ENCODE data around the gene SPAG17. TPM values are rescaled to one million over a fixed set of nuclear protein-coding genes. Genes with fewer than 3 reads are reported as not detected.

SPAG17 gene
- total RNA-seq, 2 donors from 2014 or later, result 1.6 TPM; not detected in 1

- no peaks in the 10 kb centered on the region for H3K36me3 ChIP-seq (replicated peaks in 1 of 2; ENCODE audit: insufficient read depth in 1 of 2, low read depth in 2 of 2)
- DNase-seq (no peak), ATAC-seq (no peak)
- intact Hi-C loops (cut with DNase I), result no loop called here
- 70 to 72% methylated on average over 1 of the region's 1 CpG for WGBS, 2 donors
- no peaks in the 10 kb centered on the region for H3K9me3 ChIP-seq
- no peak overlapping the region for H3K4me3 ChIP-seq
- no peak for TF ChIP-seq CTCF (IDR thresholded peaks at IDR 0.05)
- no peak for TF ChIP-seq POLR2A (IDR thresholded peaks at IDR 0.05)
- no peaks in the 10 kb centered on the region for H3K4me1 ChIP-seq
- H3K27ac ChIP-seq, result no peak overlapping the region
- H3K27me3 ChIP-seq, result no peaks in the 10 kb centered on the region
Observed at GRCh38 chr1:117985239-117985638, 199.8 kb downstream of the SPAG17 start.

GRCh38 chr1:117981455-117982192 is 203.4 kb downstream of the SPAG17 start:
- Histone ChIP-seq H3K4me1 (no peaks in the 10 kb centered on the region), H3K27me3 (no peaks in the 10 kb centered on the region), H3K4me3 (no peak overlapping the region), H3K36me3 (replicated peaks in 1 of 2; ENCODE audit: insufficient read depth in 1 of 2, low read depth in 2 of 2) (no peaks in the 10 kb centered on the region), H3K9me3 (no peaks in the 10 kb centered on the region), H3K27ac (no peak overlapping the region)
- WGBS, 2 donors, result 82% methylated on average over 5 of the region's 5 CpGs
- no peak for TF ChIP-seq POLR2A (IDR thresholded peaks at IDR 0.05)
- TF ChIP-seq CTCF (IDR thresholded peaks at IDR 0.05), result no peak
- DNase-seq (no peak), ATAC-seq (no peak)
- intact Hi-C loops (cut with DNase I), result no loop called here

- H3K9me3 ChIP-seq, result no peaks in the 10 kb centered on the region
- WGBS, 2 donors, result 64 to 71% methylated on average over 2 to 3 of the region's 3 CpGs
- no peak overlapping the region for H3K4me3 ChIP-seq
- intact Hi-C loops (cut with DNase I), result no loop called here
- H3K4me1 ChIP-seq, result no peaks in the 10 kb centered on the region
- H3K27ac ChIP-seq, result no peak overlapping the region
- H3K36me3 ChIP-seq (replicated peaks in 1 of 2; ENCODE audit: insufficient read depth in 1 of 2, low read depth in 2 of 2), result no peaks in the 10 kb centered on the region
- no peaks in the 10 kb centered on the region for H3K27me3 ChIP-seq
- TF ChIP-seq CTCF (IDR thresholded peaks at IDR 0.05), result no peak
- DNase-seq (no peak), ATAC-seq (no peak)
Observed at GRCh38 chr1:117976381-117976780, 208.6 kb downstream of the SPAG17 start.

- intact Hi-C loops (cut with DNase I), result no loop called here
- H3K27ac ChIP-seq, result no peak overlapping the region
- no peaks in the 10 kb centered on the region for H3K9me3 ChIP-seq
- H3K4me3 ChIP-seq, result no peak overlapping the region
- DNase-seq (no peak), ATAC-seq (no peak)
- no peaks in the 10 kb centered on the region for H3K4me1 ChIP-seq
- no peaks in the 10 kb centered on the region for H3K27me3 ChIP-seq
- TF ChIP-seq CTCF (IDR thresholded peaks at IDR 0.05) (no peak), POLR2A (IDR thresholded peaks at IDR 0.05) (no peak)
- H3K36me3 ChIP-seq (replicated peaks in 1 of 2; ENCODE audit: insufficient read depth in 1 of 2, low read depth in 2 of 2), result no peaks in the 10 kb centered on the region
Observed at GRCh38 chr1:117971777-117972176, 213.3 kb downstream of the SPAG17 start.

GRCh38 chr1:117970252-117970651 is 214.8 kb downstream of the SPAG17 start:
- DNase-seq (no peak), ATAC-seq (no peak)
- no peak overlapping the region for H3K4me3 ChIP-seq
- H3K27me3 ChIP-seq, result no peaks in the 10 kb centered on the region
- H3K27ac ChIP-seq, result no peak overlapping the region
- no peaks in the 10 kb centered on the region for H3K36me3 ChIP-seq (replicated peaks in 1 of 2; ENCODE audit: insufficient read depth in 1 of 2, low read depth in 2 of 2)
- H3K4me1 ChIP-seq, result no peaks in the 10 kb centered on the region
- TF ChIP-seq CTCF (IDR thresholded peaks at IDR 0.05) (no peak), POLR2A (IDR thresholded peaks at IDR 0.05) (no peak)
- WGBS, 2 donors, result 76 to 78% methylated on average over 9 of the region's 9 CpGs
- H3K9me3 ChIP-seq, result no peaks in the 10 kb centered on the region
- intact Hi-C loops (cut with DNase I), result no loop called here

Measured in body of pancreas (tissue), 4 donors.